Kidney tubule cell (primary cell): ENCODE measurements around the gene MROH2B.
A peak's percentile ranks its signal among the peaks of the same experiment; 100 is the strongest.

ENCODE experiments used
- DNase-seq: peaks from one replicate; pipeline ENCODE4 v3.0.0-alpha.2; 2018; ENCODE audit warnings: low spot score

Gene MROH2B

GRCh38 chr5:41071242-41071641, at the start of gene MROH2B:
TSS of gene MROH2B (minus strand) at chr5:41071342. CDS start at chr5:41070852, 490 bp downstream.
- DNase-seq, result no peak

GRCh38 chr5:41120600-41120999, 49.5 kb upstream of the MROH2B start:
- no peak for DNase-seq

GRCh38 chr5:41118177-41118576, 47.0 kb upstream of the MROH2B start:
- no peak for DNase-seq

- peak; percentile 32 for DNase-seq
Measured at GRCh38 chr5:41115281-41115680, 44.1 kb upstream of the MROH2B start.

GRCh38 chr5:41112486-41113455, 41.6 kb upstream of the MROH2B start:
- DNase-seq, result no peak

GRCh38 chr5:41109186-41109585, 38.0 kb upstream of the MROH2B start:
- DNase-seq, result no peak

- DNase-seq, result no peak
Measured at GRCh38 chr5:41102341-41102740, 31.2 kb upstream of the MROH2B start.

GRCh38 chr5:41097642-41098041, 26.5 kb upstream of the MROH2B start:
- DNase-seq, result peak; percentile 6

- no peak for DNase-seq
Measured at GRCh38 chr5:41095324-41096101, 24.4 kb upstream of the MROH2B start.

GRCh38 chr5:41094871-41095270, 23.7 kb upstream of the MROH2B start:
- DNase-seq, result peak; percentile 43

- DNase-seq, result no peak
Measured at GRCh38 chr5:41093803-41094202, 22.7 kb upstream of the MROH2B start.

- no peak for DNase-seq
Measured at GRCh38 chr5:41087461-41087860, 16.3 kb upstream of the MROH2B start.

- no peak for DNase-seq
Measured at GRCh38 chr5:41083306-41083705, 12.2 kb upstream of the MROH2B start.

- peak; percentile 16 for DNase-seq
Measured at GRCh38 chr5:41071975-41072374, 833 bp upstream of the MROH2B start.

- DNase-seq, result peak; percentile 6
Measured at GRCh38 chr5:41067714-41068568, 3.2 kb downstream of the MROH2B start.

GRCh38 chr5:41065691-41066335, 5.3 kb downstream of the MROH2B start:
- no peak for DNase-seq

- DNase-seq, result no peak
Measured at GRCh38 chr5:41057940-41058339, 13.2 kb downstream of the MROH2B start.

- no peak for DNase-seq
Measured at GRCh38 chr5:41057231-41057630, 13.9 kb downstream of the MROH2B start.

GRCh38 chr5:41048986-41049385, 22.2 kb downstream of the MROH2B start:
- no peak for DNase-seq

- DNase-seq, result no peak
Measured at GRCh38 chr5:41043109-41043747, 27.9 kb downstream of the MROH2B start.

- DNase-seq, result no peak
Measured at GRCh38 chr5:41032973-41033372, 38.2 kb downstream of the MROH2B start.
